Thyroid gland (tissue), 4 donors: ENCODE data around the gene SLC51A.

ENCODE experiments used
- POLR2A ChIP-seq, 2 donors: fragments of 450-650 bp; IDR thresholded peaks; one replicate each; pipeline ENCODE4 v1.6.1; 2017; ENCODE audit warnings: antibody characterized with exemption in 2 of 2, mild to moderate bottlenecking in 2 of 2, moderate library complexity in 1 of 2
- TF ChIP-seq, protein P1 (sequence below), 6 experiments: fragments of 200-600 bp in 3 of 6; fragments of 450-650 bp in 3 of 6; sonication (generic) in 3 of 6; IDR thresholded peaks; one replicate each; pipeline ENCODE4 v1.5.1; 2016 to 2019; ENCODE audit warnings: antibody characterized with exemption in 6 of 6, mild to moderate bottlenecking in 2 of 6, inconsistent platforms in 1 of 6, moderate library complexity in 1 of 6

DNA sequence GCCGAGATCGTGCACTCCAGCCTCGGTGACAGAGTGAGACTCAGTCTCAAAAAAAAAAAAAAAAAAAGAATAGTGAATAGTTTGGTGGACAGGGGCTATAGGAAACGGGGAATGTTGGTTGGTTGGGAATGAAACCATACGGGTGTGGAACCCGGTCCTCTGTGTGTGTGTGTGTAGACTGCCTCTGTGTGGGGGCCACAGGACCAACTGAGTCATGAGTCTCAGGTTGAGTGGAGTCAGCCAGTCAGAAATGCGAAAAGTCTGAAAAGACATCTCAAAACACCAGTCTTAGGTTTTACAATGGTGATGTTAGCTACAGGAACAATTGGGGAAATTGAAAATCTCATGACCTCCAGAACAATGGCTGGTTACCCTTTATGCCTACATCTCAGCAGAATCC lies 49.6 kb upstream of the SLC51A start:
- TF ChIP-seq, protein P1, sequence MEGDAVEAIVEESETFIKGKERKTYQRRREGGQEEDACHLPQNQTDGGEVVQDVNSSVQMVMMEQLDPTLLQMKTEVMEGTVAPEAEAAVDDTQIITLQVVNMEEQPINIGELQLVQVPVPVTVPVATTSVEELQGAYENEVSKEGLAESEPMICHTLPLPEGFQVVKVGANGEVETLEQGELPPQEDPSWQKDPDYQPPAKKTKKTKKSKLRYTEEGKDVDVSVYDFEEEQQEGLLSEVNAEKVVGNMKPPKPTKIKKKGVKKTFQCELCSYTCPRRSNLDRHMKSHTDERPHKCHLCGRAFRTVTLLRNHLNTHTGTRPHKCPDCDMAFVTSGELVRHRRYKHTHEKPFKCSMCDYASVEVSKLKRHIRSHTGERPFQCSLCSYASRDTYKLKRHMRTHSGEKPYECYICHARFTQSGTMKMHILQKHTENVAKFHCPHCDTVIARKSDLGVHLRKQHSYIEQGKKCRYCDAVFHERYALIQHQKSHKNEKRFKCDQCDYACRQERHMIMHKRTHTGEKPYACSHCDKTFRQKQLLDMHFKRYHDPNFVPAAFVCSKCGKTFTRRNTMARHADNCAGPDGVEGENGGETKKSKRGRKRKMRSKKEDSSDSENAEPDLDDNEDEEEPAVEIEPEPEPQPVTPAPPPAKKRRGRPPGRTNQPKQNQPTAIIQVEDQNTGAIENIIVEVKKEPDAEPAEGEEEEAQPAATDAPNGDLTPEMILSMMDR (IDR thresholded peaks at IDR 0.05) = no peak
- TF ChIP-seq POLR2A (IDR thresholded peaks at IDR 0.05) = no peak
